ENCODE measurements around the gene ABHD2.

The ABHD2 gene

GRCh38 chr15:89244574-89244903, 156.3 kb downstream of the ABHD2 start (continued):
- TF ChIP-seq ZNF26 (tag by site-specific recombination; IDR thresholded peaks at IDR 0.05) (no peak), ZNF791 (tag by site-specific recombination; IDR thresholded peaks at IDR 0.05) (no peak)

- H3K4me1 ChIP-seq (ENCODE audit: control insufficient read depth, insufficient read depth, low read length), result peaks cover 8% of the 10 kb centered on the region
- H3K4me3 ChIP-seq (ENCODE audit: low read depth, low read length), result no peak overlapping the region
- TF ChIP-seq ZNF26 (tag by site-specific recombination; IDR thresholded peaks at IDR 0.05), result no peak
- TF ChIP-seq PRDM2 (tag by site-specific recombination; IDR thresholded peaks at IDR 0.05; ENCODE audit: borderline replicate concordance), result no peak
- no peak for TF ChIP-seq MZF1 (tag by site-specific recombination; IDR thresholded peaks at IDR 0.05; ENCODE audit: borderline replicate concordance)
- TF ChIP-seq ZNF544 (tag by site-specific recombination; IDR thresholded peaks at IDR 0.05), result no peak
- TF ChIP-seq ZSCAN18 (tag by site-specific recombination; IDR thresholded peaks at IDR 0.05), result no peak
- no peak for TF ChIP-seq ZNF138 (tag by site-specific recombination; IDR thresholded peaks at IDR 0.05; ENCODE audit: borderline replicate concordance)
- no peak for TF ChIP-seq ZNF585B (tag by site-specific recombination; IDR thresholded peaks at IDR 0.05)
- no peak for TF ChIP-seq ZNF18 (tag by site-specific recombination; IDR thresholded peaks at IDR 0.05)
- no peak for TF ChIP-seq FEZF1 (tag by site-specific recombination; IDR thresholded peaks at IDR 0.05)
- no peak for TF ChIP-seq ZNF175 (tag by site-specific recombination; IDR thresholded peaks at IDR 0.05)
- no peak for TF ChIP-seq ZNF221 (tag by site-specific recombination; IDR thresholded peaks at IDR 0.05; ENCODE audit: borderline replicate concordance)
- TF ChIP-seq ZNF610 (tag by site-specific recombination; IDR thresholded peaks at IDR 0.05; ENCODE audit: borderline replicate concordance), result no peak
- no peak for TF ChIP-seq ZNF398 (tag by site-specific recombination; IDR thresholded peaks at IDR 0.05)
- TF ChIP-seq ZNF248 (tag by site-specific recombination; IDR thresholded peaks at IDR 0.05), result no peak
- TF ChIP-seq ZNF707 (tag by site-specific recombination; IDR thresholded peaks at IDR 0.05), result no peak
- TF ChIP-seq KLF1 (tag by site-specific recombination; IDR thresholded peaks at IDR 0.05), result no peak
- TF ChIP-seq ZNF555 (tag by site-specific recombination; conservative IDR thresholded peaks at IDR 0.05), result no peak
- no peak for TF ChIP-seq ZNF791 (tag by site-specific recombination; IDR thresholded peaks at IDR 0.05)
- ChIA-PET POLR2A (interaction anchor here (0.6 to 0.8 kb wide), 2 partner anchors 44 to 410 kb away, joined by 3 to 7 read pairs; no protein-coding TSS in a partner anchor), CTCF (interaction anchor here (0.9 to 3.3 kb wide), 2 partner anchors 10 to 41 kb away, joined by 3 to 25 read pairs; no protein-coding TSS in a partner anchor)
- H3K9me3 ChIP-seq (ENCODE audit: control insufficient read depth, insufficient read depth, low read depth, low read length), result no peaks in the 10 kb centered on the region
- peaks cover 56 to 58% of the 10 kb centered on the region in 2 experiments for H3K36me3 ChIP-seq (ENCODE audit: control insufficient read depth in 2 of 2, insufficient read depth in 1 of 2, low read length in 2 of 2)
- no peak overlapping the region for H3K27ac ChIP-seq (ENCODE audit: extremely low read depth, low read depth, low read length)
Measured at GRCh38 chr15:89247446-89247845, 159.2 kb downstream of the ABHD2 start.

Measured in HEK293 (cell line).